ENCODE results near the gene PRSS57.
A peak's percentile ranks its signal among the peaks of the same experiment; 100 is the strongest.
"Not testable (repeated sequence)": the region's sequence is repeated elsewhere in the genome, so short reads cannot be mapped to it uniquely, and the experiment has no call there.

Gene PRSS57

DNA sequence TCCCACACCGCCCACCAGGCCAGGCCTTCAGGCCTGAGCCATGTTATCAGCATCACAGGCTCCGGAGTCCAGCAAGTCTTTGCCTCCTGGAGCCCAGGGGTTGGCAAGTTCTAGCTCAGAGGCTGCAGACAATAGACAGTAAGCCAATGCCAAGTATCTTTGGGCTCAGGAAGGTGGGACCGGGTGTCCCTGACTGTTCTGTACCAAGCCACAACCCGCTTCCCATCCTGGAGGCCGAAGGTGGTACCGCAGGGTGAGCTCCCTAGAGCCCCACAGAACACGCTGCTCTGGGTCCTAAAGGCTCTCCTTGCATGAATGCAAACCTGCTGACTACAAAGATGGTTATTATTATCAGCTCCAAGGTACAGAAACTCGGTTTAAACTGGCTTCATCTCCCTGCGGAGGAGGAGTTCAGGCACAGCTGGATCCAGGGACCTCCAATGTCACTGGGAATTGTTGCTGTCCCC is 24.6 kb downstream of the PRSS57 start:
- Mint-ChIP-seq H3K36me3 (ENCODE audit: low read depth) (no peaks in the 10 kb centered on the region), H3K4me1 (peaks cover 15% of the 10 kb centered on the region), H3K27ac (no peak overlapping the region), H3K27me3 (ENCODE audit: low read depth, poor library complexity) (peaks cover 13% of the 10 kb centered on the region), H3K4me3 (no peak overlapping the region), H3K9me3 (peaks cover 24% of the 10 kb centered on the region)
- no peak for DNase-seq
- TF ChIP-seq, protein P1, sequence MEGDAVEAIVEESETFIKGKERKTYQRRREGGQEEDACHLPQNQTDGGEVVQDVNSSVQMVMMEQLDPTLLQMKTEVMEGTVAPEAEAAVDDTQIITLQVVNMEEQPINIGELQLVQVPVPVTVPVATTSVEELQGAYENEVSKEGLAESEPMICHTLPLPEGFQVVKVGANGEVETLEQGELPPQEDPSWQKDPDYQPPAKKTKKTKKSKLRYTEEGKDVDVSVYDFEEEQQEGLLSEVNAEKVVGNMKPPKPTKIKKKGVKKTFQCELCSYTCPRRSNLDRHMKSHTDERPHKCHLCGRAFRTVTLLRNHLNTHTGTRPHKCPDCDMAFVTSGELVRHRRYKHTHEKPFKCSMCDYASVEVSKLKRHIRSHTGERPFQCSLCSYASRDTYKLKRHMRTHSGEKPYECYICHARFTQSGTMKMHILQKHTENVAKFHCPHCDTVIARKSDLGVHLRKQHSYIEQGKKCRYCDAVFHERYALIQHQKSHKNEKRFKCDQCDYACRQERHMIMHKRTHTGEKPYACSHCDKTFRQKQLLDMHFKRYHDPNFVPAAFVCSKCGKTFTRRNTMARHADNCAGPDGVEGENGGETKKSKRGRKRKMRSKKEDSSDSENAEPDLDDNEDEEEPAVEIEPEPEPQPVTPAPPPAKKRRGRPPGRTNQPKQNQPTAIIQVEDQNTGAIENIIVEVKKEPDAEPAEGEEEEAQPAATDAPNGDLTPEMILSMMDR (IDR thresholded peaks at IDR 0.05) = no peak

DNA sequence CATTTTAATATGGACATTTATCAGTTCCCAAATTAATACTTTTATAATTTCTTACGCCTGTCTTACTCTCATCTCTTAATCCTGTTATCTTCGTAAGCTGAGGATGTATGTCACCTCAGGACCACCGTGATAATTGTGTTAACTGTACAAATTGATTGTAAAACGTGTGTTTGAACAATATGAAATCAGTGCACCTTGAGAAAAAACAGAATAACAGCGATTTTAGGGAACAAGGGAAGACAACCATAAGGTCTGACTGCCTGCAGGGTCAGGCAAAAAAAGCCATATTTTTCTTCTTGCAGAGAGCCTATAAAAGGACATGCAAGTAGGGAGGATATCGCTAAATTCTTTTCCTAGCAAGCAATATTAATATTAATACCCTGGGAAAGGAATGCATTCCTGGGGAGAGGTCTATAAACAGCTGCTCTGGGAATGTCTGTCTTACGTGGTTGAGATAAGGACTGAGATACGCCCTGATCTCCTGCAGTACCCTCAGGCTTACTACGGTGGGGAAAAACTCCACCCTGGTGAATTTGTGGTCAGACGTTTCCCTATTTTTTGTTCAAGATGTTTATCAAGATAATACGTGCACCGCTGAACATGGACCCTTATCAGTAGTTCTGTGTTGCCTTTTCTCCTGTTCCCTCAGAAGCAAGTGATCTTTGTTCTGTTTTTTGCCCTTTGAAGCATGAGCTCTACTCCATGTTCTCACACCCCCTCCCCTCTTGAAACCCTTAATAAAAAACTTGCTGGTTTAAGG is 26.4 kb downstream of the PRSS57 start:
- H3K27me3 Mint-ChIP-seq (ENCODE audit: low read depth, poor library complexity); DNase-seq; H3K36me3 Mint-ChIP-seq (ENCODE audit: low read depth); H3K4me3 Mint-ChIP-seq; H3K27ac Mint-ChIP-seq; H3K4me1 Mint-ChIP-seq: not testable (repeated sequence)
- peaks cover 24% of the 10 kb centered on the region for H3K9me3 Mint-ChIP-seq

DNA sequence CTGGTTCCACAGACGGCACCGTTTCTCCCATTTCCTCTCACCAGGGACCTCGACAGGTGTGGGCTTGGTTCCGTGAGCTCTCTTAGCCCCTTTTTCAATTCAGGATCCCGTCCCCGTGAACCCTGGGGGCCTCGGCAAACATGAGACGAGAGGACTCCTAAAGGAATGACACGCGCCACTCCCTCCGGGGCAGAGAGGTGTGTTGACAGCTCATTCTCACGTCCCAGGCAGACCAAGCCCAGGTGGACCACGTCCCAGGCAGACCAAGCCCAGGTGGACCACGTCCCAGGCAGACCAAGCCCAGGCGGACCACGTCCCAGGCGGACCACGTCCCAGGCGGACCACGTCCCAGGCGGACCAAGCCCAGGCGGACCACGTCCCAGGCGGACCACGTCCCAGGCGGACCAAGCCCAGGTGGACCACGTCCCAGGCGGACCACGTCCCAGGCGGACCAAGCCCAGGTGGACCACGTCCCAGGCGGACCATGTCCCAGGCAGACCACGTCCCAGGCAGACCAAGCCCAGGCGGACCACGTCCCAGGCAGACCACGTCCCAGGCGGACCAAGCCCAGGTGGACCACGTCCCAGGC is 28.2 kb downstream of the PRSS57 start:
- not testable (repeated sequence) for DNase-seq; H3K27me3 Mint-ChIP-seq (ENCODE audit: low read depth, poor library complexity); H3K4me1 Mint-ChIP-seq; H3K4me3 Mint-ChIP-seq; H3K27ac Mint-ChIP-seq; H3K36me3 Mint-ChIP-seq (ENCODE audit: low read depth)
- H3K9me3 Mint-ChIP-seq = peaks cover 24% of the 10 kb centered on the region

DNA sequence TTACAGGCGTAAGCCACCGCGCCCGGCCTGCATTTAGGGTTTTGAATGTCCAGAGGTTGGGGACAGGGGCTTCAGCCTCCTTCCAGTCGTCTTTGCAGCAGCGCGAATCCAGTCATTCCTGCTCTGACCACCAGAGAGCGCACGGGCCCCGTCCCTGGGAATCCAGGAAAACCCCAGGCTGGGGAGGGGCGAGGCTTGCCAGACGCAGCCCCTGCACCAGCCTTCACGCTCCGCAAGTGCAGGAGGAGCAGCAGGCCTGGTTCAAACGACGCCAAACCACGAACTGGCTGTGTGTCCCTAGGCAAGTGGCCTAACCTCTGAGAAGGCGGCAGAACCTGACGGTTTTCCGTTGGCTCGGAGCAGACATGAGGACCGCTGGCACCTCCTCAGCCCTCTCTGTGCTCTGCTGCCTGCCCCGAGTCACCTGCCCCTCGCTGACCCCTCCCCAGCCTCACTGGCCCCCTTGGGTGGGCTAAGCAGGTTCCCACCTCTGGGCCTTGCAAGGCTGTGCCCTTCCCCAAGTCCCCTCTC is 30.3 kb downstream of the PRSS57 start:
- H3K27ac Mint-ChIP-seq = no peak overlapping the region
- H3K36me3 Mint-ChIP-seq (ENCODE audit: low read depth) = no peaks in the 10 kb centered on the region
- H3K4me1 Mint-ChIP-seq = peaks cover 18% of the 10 kb centered on the region
- peak; percentile 97 for DNase-seq
- peaks cover 4% of the 10 kb centered on the region for H3K27me3 Mint-ChIP-seq (ENCODE audit: low read depth, poor library complexity)
- H3K9me3 Mint-ChIP-seq = peaks cover 24% of the 10 kb centered on the region
- peak overlapping the region; percentile 56 for H3K4me3 Mint-ChIP-seq
- TF ChIP-seq, protein P1 (IDR thresholded peaks at IDR 0.05) = peak; percentile 90

DNA sequence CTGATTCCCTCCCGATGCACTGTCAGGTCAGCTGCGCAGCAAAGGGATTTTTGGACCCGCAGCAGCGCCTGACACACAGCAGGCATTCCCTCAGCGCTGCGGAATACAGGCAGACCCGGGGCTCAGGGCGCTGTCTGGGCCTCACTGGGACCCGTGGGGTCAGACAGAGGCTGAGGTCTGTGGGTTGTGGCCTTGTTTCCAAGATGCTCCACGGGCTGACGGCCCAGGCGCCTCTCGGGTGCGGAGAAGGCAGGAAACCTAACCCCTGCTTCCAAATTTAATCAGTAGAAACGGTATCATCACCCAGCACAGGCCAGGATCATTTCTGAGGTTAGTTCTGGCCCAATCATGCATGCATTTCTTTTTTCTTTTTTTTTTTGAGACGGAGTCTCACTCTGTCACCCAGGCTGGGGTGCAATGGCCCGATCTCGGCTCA is 31.6 kb downstream of the PRSS57 start:
- TF ChIP-seq, protein P1 (IDR thresholded peaks at IDR 0.05) = no peak
- no peak for DNase-seq
- Mint-ChIP-seq H3K27ac (no peak overlapping the region), H3K4me3 (peak overlapping the region; percentile 80), H3K27me3 (ENCODE audit: low read depth, poor library complexity) (peaks cover 4% of the 10 kb centered on the region), H3K36me3 (ENCODE audit: low read depth) (no peaks in the 10 kb centered on the region), H3K9me3 (peaks cover 17% of the 10 kb centered on the region), H3K4me1 (peaks cover 24% of the 10 kb centered on the region)

DNA sequence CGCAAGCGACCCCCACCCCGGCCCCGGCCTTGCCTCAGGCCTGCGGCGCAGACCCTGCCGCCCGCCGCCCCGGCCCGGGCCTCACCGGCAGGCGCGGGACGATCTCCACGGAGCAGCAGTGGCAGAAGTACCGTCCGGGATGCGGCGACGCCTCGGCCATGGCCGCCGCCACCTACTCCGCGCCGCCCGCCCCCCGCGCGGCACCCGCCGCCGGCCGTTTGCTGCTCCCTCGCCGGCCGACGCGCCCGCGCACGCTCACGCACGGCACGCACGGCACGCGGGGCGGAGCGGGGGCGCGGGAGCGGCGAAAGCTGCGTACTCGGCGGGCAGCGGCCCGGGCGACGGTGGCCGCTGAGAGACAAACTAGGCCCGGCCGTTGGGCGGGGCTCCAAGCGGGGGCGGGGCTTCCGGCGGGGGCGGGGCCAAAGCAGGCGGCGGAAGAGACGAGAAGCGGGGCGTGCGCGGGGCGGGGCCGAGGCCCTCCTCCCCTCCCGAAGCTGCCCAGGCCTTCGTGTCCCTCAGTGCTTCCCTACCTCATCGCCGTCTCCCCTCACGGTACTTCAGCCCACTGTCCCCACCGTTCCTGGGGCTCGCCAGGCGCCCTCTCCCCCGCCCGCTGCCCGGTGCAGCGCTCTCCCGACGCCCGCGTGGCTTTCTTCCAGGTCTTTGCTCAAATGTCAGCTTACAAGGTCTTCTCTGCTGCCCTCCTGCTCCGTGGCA is 32.1 kb downstream of the PRSS57 start, which contains the start of gene RNF126:
TSS of gene RNF126 (minus strand) at position 253 of the 720 bp plus-strand sequence. CDS start at position 160, 93 bp downstream.
- peaks cover 24% of the 10 kb centered on the region for H3K4me1 Mint-ChIP-seq
- peak within 1 kb of the TSS; percentile 80 for H3K4me3 Mint-ChIP-seq
- peaks cover 4% of the 10 kb centered on the region for H3K27me3 Mint-ChIP-seq (ENCODE audit: low read depth, poor library complexity)
- peak; percentile 90 for DNase-seq
- TF ChIP-seq, protein P1 (IDR thresholded peaks at IDR 0.05) = no peak
- H3K9me3 Mint-ChIP-seq = peaks cover 11% of the 10 kb centered on the region
- H3K36me3 Mint-ChIP-seq (ENCODE audit: low read depth) = no peaks in the 10 kb centered on the region
- no peak within 1 kb of the TSS for H3K27ac Mint-ChIP-seq

Data from nephron progenitor cell (in vitro differentiated cells).